IMR-90 (cell line): ENCODE results near the gene NAT14. TPM values are rescaled to one million over a fixed set of nuclear protein-coding genes. Genes with fewer than 3 reads are reported as not detected.

Experiments
- ATAC-seq: fragments of 200-7000 bp; cut with Tn5 transposase; 2 replicates; pipeline ENCODE4 v1.9.1; 2020; ENCODE audit warnings: low read depth, mild to moderate bottlenecking, moderate library complexity
- BruUV-seq: library from RNA; stranded (reverse); fragments of 400-500 nt; replicated peaks from 2 replicates; lab custom pipeline; 2021; lab: Mats Ljungman, UMichigan
- CTCF ChIA-PET: fragments of 300-600 bp; formaldehyde crosslinking; extraction: SDS; loops from one replicate; lab custom pipeline; 2021; ENCODE audit warnings: antibody characterized with exemption; lab: Yijun Ruan, JAX
- POLR2A ChIA-PET: fragments of 300-600 bp; sonication (Branson Sonifier 250); formaldehyde crosslinking; loops from one replicate; lab custom pipeline; 2022; ENCODE audit warnings: antibody characterized with exemption; ENCODE audit not compliant: unreplicated experiment; lab: Charles Lee
- DNase-seq: peaks from one replicate; pipeline ENCODE4 v3.0.0; 2013
- H2AFZ ChIP-seq: replicated peaks from 2 replicates; pipeline ENCODE3; 2013; ENCODE audit warnings: low read length, mild to moderate bottlenecking; ENCODE audit not compliant: poor library complexity
- H2AK5ac ChIP-seq: 2 replicates; pipeline ENCODE4 v1.6.1; 2013; ENCODE audit warnings: low read depth, low read length, inconsistent platforms
- H2AK9ac ChIP-seq: replicated peaks from 2 replicates; pipeline ENCODE3; 2013; ENCODE audit warnings: mild to moderate bottlenecking, low read depth, low read length, moderate library complexity; ENCODE audit not compliant: poor library complexity
- H2BK120ac ChIP-seq: 2 replicates; pipeline ENCODE4 v1.6.1; 2013; ENCODE audit warnings: low read depth, low read length, inconsistent platforms
- H2BK15ac ChIP-seq: 3 replicates; pipeline ENCODE4 v1.6.1; 2013; ENCODE audit warnings: low read depth, low read length, inconsistent platforms
- H2BK20ac ChIP-seq: 2 replicates; pipeline ENCODE4 v1.6.1; 2013; ENCODE audit warnings: low read depth, mild to moderate bottlenecking, inconsistent platforms, low read length, moderate library complexity
- H2BK5ac ChIP-seq: 2 replicates; pipeline ENCODE4 v1.6.1; 2013; ENCODE audit warnings: mild to moderate bottlenecking, low read depth, low read length, inconsistent platforms; ENCODE audit not compliant: poor library complexity, severe bottlenecking
- H3K14ac ChIP-seq: replicated peaks from 2 replicates; pipeline ENCODE4 v1.6.1; 2013; ENCODE audit warnings: low read depth, low read length, inconsistent platforms
- H3K18ac ChIP-seq: 2 replicates; pipeline ENCODE4 v1.6.1; 2013; ENCODE audit warnings: low read depth, low read length, control low read depth
- H3K23ac ChIP-seq: 2 replicates; pipeline ENCODE4 v1.6.1; 2013; ENCODE audit warnings: low read depth, low read length, inconsistent platforms
- H3K27ac ChIP-seq: 2 replicates; pipeline ENCODE4 v1.5.1; 2013; ENCODE audit warnings: mild to moderate bottlenecking, control low read depth, low read length; ENCODE audit not compliant: insufficient read depth
- H3K27me3 ChIP-seq: 2 replicates; pipeline ENCODE4 v1.6.1; 2013; ENCODE audit warnings: low read length; ENCODE audit not compliant: control insufficient read depth, insufficient read depth
- H3K36me3 ChIP-seq: 2 replicates; pipeline ENCODE4 v1.6.1; 2013; ENCODE audit warnings: low read length, mixed read lengths; ENCODE audit not compliant: control insufficient read depth, insufficient read depth
- H3K4ac ChIP-seq: 2 replicates; pipeline ENCODE4 v1.6.1; 2013; ENCODE audit warnings: low read depth, low read length, inconsistent platforms
- H3K4me1 ChIP-seq: 2 replicates; pipeline ENCODE4 v1.6.1; 2013; ENCODE audit warnings: low read length, mixed read lengths; ENCODE audit not compliant: control insufficient read depth, insufficient read depth
- H3K4me2 ChIP-seq: 2 replicates; pipeline ENCODE4 v1.6.1; 2013; ENCODE audit warnings: low read depth, mild to moderate bottlenecking, control low read depth, low read length, moderate library complexity
- H3K4me3 ChIP-seq: 2 replicates; pipeline ENCODE4 v1.5.1; 2013; ENCODE audit warnings: low read depth, mild to moderate bottlenecking, control low read depth, low read length, moderate library complexity; ENCODE audit not compliant: insufficient read depth
- H3K56ac ChIP-seq: 2 replicates; pipeline ENCODE4 v1.6.1; 2013; ENCODE audit warnings: low read length, inconsistent platforms; ENCODE audit not compliant: insufficient read depth; ENCODE audit errors: extremely low read depth
- H3K79me1 ChIP-seq, 2 experiments: 2 replicates each; pipeline ENCODE4 v1.6.1; 2013; ENCODE audit warnings: low read length in 2 of 2, inconsistent platforms in 1 of 2, low read depth in 1 of 2
- H3K9ac ChIP-seq: 2 replicates; pipeline ENCODE4 v1.6.1; 2013; ENCODE audit warnings: low read depth, low read length, control low read depth
- H3K9me1 ChIP-seq: 2 replicates; pipeline ENCODE4 v1.6.1; 2013; ENCODE audit warnings: low read length, inconsistent platforms; ENCODE audit not compliant: insufficient read depth
- H3K9me3 ChIP-seq: 2 replicates; pipeline ENCODE4 v1.6.1; 2013; ENCODE audit warnings: low read length; ENCODE audit not compliant: control insufficient read depth, insufficient read depth
- H4K20me1 ChIP-seq: 2 replicates; pipeline ENCODE4 v1.6.1; 2013; ENCODE audit warnings: low read length, inconsistent platforms; ENCODE audit not compliant: insufficient read depth
- H4K5ac ChIP-seq: 2 replicates; pipeline ENCODE4 v1.6.1; 2013; ENCODE audit warnings: mild to moderate bottlenecking, low read depth, low read length, control low read depth
- H4K8ac ChIP-seq, 2 experiments: 2 replicates each; pipeline ENCODE4 v1.6.1; 2013; ENCODE audit warnings: low read depth in 2 of 2, low read length in 2 of 2, control low read depth in 1 of 2, inconsistent platforms in 1 of 2
- H4K91ac ChIP-seq: 2 replicates; pipeline ENCODE4 v1.6.1; 2013; ENCODE audit warnings: low read depth, low read length, inconsistent platforms; ENCODE audit not compliant: insufficient read depth
- BHLHE40 ChIP-seq: fragments of 150-350 bp; IDR thresholded peaks from 2 replicates; pipeline ENCODE4 v1.6.1; 2016; ENCODE audit warnings: mild to moderate bottlenecking, low read depth, low read length
- CEBPB ChIP-seq: IDR thresholded peaks from 2 replicates; pipeline ENCODE4 v1.6.1; 2012; ENCODE audit warnings: low read depth, low read length, improper control_type of control experiment
- CHD1 ChIP-seq: IDR thresholded peaks from 2 replicates; pipeline ENCODE4 v1.6.1; 2012; ENCODE audit warnings: low read depth, low read length, improper control_type of control experiment
- CTCF ChIP-seq: conservative IDR thresholded peaks from 2 replicates; pipeline ENCODE4 v1.5.1; 2012; ENCODE audit warnings: mild to moderate bottlenecking, low read depth, low read length, improper control_type of control experiment
- ELK1 ChIP-seq: fragments of 150-350 bp; IDR thresholded peaks from 2 replicates; pipeline ENCODE4 v1.6.1; 2016; ENCODE audit warnings: low read depth, mild to moderate bottlenecking, low read length, moderate library complexity, borderline replicate concordance
- FOS ChIP-seq: fragments of 150-350 bp; IDR thresholded peaks from 2 replicates; pipeline ENCODE4 v1.6.1; 2016; ENCODE audit warnings: low read depth, low read length
- MAFK ChIP-seq: IDR thresholded peaks from 2 replicates; pipeline ENCODE4 v1.6.1; 2012; ENCODE audit warnings: low read depth, low read length, improper control_type of control experiment
- MAZ ChIP-seq: IDR thresholded peaks from 2 replicates; pipeline ENCODE4 v1.6.1; 2012; ENCODE audit warnings: low read depth, mild to moderate bottlenecking, low read length, improper control_type of control experiment, moderate library complexity, borderline replicate concordance
- MXI1 ChIP-seq: IDR thresholded peaks from 2 replicates; pipeline ENCODE4 v1.6.1; 2012; ENCODE audit warnings: low read depth, mild to moderate bottlenecking, low read length, moderate library complexity, borderline replicate concordance
- NFE2L2 ChIP-seq: fragments of 150-350 bp; IDR thresholded peaks from 2 replicates; pipeline ENCODE4 v1.6.1; 2016; ENCODE audit warnings: low read depth, mild to moderate bottlenecking, low read length
- POLR2A ChIP-seq: IDR thresholded peaks from 2 replicates; pipeline ENCODE4 v1.6.1; 2012; ENCODE audit warnings: mild to moderate bottlenecking, low read depth, low read length
- RAD21 ChIP-seq: IDR thresholded peaks from 2 replicates; pipeline ENCODE4 v1.6.1; 2012; ENCODE audit warnings: low read length, improper control_type of control experiment
- RCOR1 ChIP-seq: IDR thresholded peaks from 2 replicates; pipeline ENCODE4 v1.6.1; 2012; ENCODE audit warnings: mild to moderate bottlenecking, low read length, improper control_type of control experiment; ENCODE audit not compliant: insufficient replicate concordance
- RFX5 ChIP-seq: IDR thresholded peaks from 2 replicates; pipeline ENCODE4 v1.8.0; 2012; ENCODE audit warnings: low read depth, mild to moderate bottlenecking, low read length, moderate library complexity
- SMC3 ChIP-seq: fragments of 150-350 bp; IDR thresholded peaks from 2 replicates; pipeline ENCODE4 v1.6.1; 2016; ENCODE audit warnings: low read depth, mild to moderate bottlenecking, antibody characterized with exemption, low read length, moderate library complexity
- USF2 ChIP-seq: fragments of 150-350 bp; IDR thresholded peaks from 2 replicates; pipeline ENCODE4 v1.6.1; 2017; ENCODE audit warnings: mild to moderate bottlenecking, antibody characterized with exemption, low read length, low read depth
- WGBS, 2 experiments: methylation state at CpG; one replicate each; pipeline versions ENCODE4 v1.1.5 to v1.1.7; 2013; ENCODE audit warnings: missing lambda C conversion rate in 2 of 2; ENCODE audit not compliant: insufficient read length in 1 of 2; ENCODE audit errors: extremely low coverage in 2 of 2; 5-methylcytosine and 5-hydroxymethylcytosine counted together
- dilution Hi-C: fragments of 300-500 bp; cut with HindIII; formaldehyde crosslinking; loops from one replicate; pipeline ENCODE4 v1.14.3; 2018; ENCODE audit warnings: low sequenced_read_pairs; ENCODE audit not compliant: unreplicated experiment
- in situ Hi-C: fragments of 300-500 bp; cut with MboI; formaldehyde crosslinking; loops from 3 replicates; pipeline ENCODE4 v1.14.3; 2019; ENCODE audit warnings: low sequenced_read_pairs, inconsistent platforms, mixed read lengths
- intact Hi-C: fragments of 100-400 bp; cut with micrococcal nuclease; formaldehyde crosslinking; loops from 2 replicates; pipeline ENCODE4 v1.10.0; 2022
- polyA plus RNA-seq, 3 experiments: library from polyadenylated mRNA; depleted of rRNA; stranded (reverse); fragments of >200 nt; gene quantifications; 2 replicates each; pipeline ENCODE4 v1.2.3, GENCODE V29; 2012; ENCODE audit warnings: low replicate concordance in 1 of 3
- total RNA-seq: library from RNA; depleted of rRNA; stranded (reverse); fragments of >200 nt; gene quantifications from 2 replicates; pipeline ENCODE4 v1.2.3, GENCODE V29; 2012

The NAT14 gene
- total and polyA plus RNA-seq, 2 of the 4 experiments (the other 2 are of a cell fraction): 4.3 to 41.2 TPM

GRCh38 chr19:55444646-55445045 is 40.3 kb upstream of the NAT14 start:
- Histone ChIP-seq H3K27ac (no peak overlapping the region), H3K36me3 (no peaks in the 10 kb centered on the region), H4K8ac (no peak overlapping the region), H3K9me3 (no peaks in the 10 kb centered on the region), H2AK5ac (no peak overlapping the region), H3K23ac (no peak overlapping the region), H2AFZ (no peak overlapping the region), H2AK9ac (peak overlapping the region; percentile 24), H3K27me3 (peaks cover 67% of the 10 kb centered on the region), H4K5ac (no peak overlapping the region), H2BK5ac (no peak overlapping the region), H3K4me1 (no peaks in the 10 kb centered on the region), H2BK20ac (no peak overlapping the region), H3K9ac (no peak overlapping the region), H3K14ac (no peak overlapping the region), H3K9me1 (no peaks in the 10 kb centered on the region; the same call in 1 of the 2 replicates), H4K20me1 (peaks cover 8% of the 10 kb centered on the region; the same call in 1 of the 2 replicates), H3K79me1 (no peaks in the 10 kb centered on the region), H2BK15ac (no peak overlapping the region), H4K91ac (no peak overlapping the region), H3K4ac (no peak overlapping the region), H3K4me2 (no peak overlapping the region), H3K4me3 (no peak overlapping the region), H2BK120ac (no peak overlapping the region), H3K56ac (no peak overlapping the region), H3K18ac (no peak overlapping the region)
- no peak for DNase-seq
- TF ChIP-seq RAD21 (no peak), BHLHE40 (no peak), RFX5 (no peak), CHD1 (no peak), ELK1 (no peak), MXI1 (no peak), NFE2L2 (no peak), RCOR1 (no peak), CEBPB (no peak), USF2 (no peak), CTCF (no peak), SMC3 (no peak), POLR2A (no peak), MAZ (no peak), FOS (no peak), MAFK (no peak)
- BruUV-seq: no TSS peak
- no peak for ATAC-seq
- dilution Hi-C loops: no loop called here
- intact Hi-C loops: no loop called here
- ChIA-PET CTCF (interaction anchor here (0.7 kb wide), 1 partner anchor 323 kb away, joined by 3 read pairs; no protein-coding TSS in a partner anchor), POLR2A (no interaction called here)
- 23% methylated on average over 6 of the region's 11 CpGs; no CpG with 5 or more reads in 1 of the 2 experiments for WGBS, 2 experiments
- in situ Hi-C loops: no loop called here
